GM13977 (cell line): ENCODE data around the gene KREMEN1.

Source experiments
- DNase-seq: peaks from one replicate; pipeline ENCODE4 v3.0.0; 2012; ENCODE audit warnings: low spot score
- in situ Hi-C: fragments of 300-500 bp; cut with MboI; formaldehyde crosslinking; loops from one replicate; pipeline ENCODE4 v1.12.0; 2022; ENCODE audit warnings: low sequenced_read_pairs, low pct_unique_long_range_greater_than_20kb, mixed read lengths, inconsistent platforms; ENCODE audit not compliant: unreplicated experiment
- TF ChIP-seq, protein P1 (sequence below): IDR thresholded peaks from 2 replicates; pipeline ENCODE4 v1.5.1; 2012; ENCODE audit warnings: mild to moderate bottlenecking, control low read depth; ENCODE audit not compliant: insufficient read depth; ENCODE audit errors: extremely low read depth, missing control alignments

Gene KREMEN1

DNA sequence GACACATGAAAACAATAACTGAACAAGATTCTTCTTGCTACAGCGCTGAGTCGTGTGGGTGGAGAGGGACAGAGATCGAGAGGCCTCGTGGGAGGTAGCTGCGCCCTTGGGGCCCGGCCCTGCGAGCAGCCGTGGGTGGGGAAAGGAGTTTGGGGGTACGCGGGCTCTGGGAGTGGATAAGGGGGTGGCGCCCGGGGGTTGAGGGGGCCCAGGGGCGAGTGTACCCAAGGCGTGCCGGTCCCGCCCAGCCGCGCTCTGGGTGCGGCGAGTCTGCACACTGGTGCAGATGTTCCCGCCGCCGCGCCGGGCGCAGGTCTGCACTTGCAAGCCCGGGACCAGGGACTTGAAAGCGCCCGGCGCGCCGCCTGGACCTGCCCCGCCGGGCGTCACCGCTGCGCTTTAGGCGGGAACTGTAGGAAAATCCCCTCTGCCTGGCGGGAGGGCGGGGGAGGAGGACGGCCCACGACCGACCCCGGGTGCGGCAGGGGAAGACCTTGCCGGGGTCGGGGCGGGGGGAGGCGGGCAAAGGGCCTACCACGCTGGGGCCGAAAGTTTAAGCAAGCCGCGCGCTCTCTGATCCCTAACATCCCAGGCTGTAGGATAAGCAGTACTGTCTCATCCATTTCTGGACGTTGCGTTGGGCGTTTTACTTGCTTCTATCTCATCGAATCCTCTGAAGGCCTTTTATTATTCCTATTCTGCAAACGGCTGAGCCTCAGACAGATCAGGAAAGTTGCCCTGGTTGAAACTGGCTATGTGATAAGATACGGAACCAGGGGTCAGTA lies 1.4 kb upstream of the KREMEN1 start:
- TF ChIP-seq, protein P1, sequence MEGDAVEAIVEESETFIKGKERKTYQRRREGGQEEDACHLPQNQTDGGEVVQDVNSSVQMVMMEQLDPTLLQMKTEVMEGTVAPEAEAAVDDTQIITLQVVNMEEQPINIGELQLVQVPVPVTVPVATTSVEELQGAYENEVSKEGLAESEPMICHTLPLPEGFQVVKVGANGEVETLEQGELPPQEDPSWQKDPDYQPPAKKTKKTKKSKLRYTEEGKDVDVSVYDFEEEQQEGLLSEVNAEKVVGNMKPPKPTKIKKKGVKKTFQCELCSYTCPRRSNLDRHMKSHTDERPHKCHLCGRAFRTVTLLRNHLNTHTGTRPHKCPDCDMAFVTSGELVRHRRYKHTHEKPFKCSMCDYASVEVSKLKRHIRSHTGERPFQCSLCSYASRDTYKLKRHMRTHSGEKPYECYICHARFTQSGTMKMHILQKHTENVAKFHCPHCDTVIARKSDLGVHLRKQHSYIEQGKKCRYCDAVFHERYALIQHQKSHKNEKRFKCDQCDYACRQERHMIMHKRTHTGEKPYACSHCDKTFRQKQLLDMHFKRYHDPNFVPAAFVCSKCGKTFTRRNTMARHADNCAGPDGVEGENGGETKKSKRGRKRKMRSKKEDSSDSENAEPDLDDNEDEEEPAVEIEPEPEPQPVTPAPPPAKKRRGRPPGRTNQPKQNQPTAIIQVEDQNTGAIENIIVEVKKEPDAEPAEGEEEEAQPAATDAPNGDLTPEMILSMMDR = no peak
- in situ Hi-C loops = no loop called here
- peak; percentile 64 for DNase-seq

DNA sequence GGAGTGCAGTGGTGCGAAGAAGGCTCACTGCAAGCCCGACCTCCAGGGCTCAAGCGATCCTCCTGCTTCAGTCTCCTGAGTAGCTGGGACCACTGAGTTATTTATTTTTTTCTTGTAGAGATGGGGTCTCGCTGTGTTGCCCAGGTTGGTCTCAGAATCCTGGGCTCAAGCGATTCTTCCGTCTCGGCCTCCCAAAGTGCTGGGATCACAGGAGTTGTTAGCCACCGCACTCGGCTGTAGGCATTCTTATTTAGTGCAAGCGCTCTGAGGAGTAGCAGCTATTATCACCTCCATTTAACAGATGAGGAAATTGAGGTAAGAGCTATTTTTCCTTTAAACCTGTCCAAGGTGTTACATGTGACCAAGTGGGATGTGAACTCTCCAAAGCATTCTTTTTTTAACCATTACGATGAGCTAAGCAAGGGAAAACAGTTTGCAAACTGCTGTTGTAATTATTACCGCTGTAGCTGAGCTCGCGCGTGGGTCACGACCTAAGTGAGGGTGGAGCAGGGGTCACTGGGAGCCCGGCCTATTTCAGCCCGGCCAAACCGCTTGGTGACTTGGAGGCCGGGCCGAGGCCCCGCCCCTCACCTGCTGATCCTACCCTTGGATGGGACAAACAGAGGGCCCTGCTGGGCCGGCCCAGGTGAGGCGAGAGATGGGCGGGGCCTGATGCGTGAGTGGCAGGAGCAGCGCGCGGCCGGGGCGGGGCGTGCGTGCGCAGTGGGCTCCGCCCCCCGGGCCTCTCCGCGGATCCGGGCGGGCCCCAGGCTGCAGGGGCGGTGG lies 449 bp upstream of the KREMEN1 start:
- TF ChIP-seq, protein P1 = no peak
- peak; percentile 97 for DNase-seq
- in situ Hi-C loops = no loop called here

DNA sequence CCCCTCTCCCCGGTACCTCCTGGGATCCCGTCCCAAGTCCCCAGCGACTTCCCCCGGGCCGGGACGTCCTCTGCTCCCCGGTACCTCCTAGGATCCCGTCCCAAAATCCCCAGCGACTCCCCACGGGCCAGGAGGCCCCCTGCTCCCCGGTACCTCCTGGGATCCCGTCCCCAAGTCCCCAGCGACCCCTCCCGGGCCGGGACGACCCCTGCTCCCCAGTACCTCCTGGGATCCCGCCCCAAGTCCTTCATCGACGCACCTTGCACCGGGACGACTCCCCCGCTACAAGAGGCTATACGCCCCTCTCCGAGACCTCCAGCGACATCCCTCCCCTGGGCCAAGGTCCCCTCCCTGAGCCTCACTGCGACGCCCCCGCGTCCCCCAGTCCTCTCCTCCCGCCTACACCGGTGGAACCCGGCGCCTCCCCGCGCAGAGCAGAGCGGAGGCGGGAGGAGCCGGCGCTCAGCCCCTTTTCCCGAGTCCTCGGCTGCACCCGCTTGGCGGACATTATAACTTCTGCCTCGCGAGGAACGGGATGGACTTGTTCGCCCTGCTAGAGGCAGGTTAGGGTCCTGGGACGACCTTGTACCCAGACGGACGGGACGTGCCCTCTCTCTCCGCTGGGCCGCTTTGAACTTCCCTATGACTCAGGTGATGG lies 912 bp downstream of the KREMEN1 start:
- in situ Hi-C loops = no loop called here
- DNase-seq = no peak
- TF ChIP-seq, protein P1 = no peak

DNA sequence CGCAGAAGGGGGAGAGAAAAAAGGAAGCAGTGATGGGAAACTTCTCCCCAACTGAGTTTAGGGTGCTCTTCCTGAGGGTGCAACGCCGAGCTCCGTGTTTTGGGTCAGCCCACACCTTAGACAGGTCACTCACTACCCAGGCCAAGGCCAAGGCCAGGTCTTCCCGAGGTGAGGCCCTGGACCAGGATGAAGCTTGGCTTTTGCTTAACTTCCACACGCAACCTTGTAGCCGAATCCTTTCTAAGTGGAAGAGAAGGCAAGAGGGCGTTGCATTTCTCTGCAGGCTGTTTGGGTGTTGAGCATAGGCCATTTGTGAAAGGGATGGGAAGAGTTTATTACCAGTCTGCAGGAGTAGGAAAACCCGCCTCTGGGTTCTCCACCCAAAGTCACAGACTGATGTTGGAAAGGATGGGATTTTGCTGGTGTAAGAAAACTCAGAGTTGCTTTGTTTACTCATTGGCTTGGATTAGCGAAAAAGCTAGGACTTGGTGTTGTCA lies 1.5 kb downstream of the KREMEN1 start:
- in situ Hi-C loops = no loop called here
- DNase-seq = no peak
- TF ChIP-seq, protein P1 = no peak

DNA sequence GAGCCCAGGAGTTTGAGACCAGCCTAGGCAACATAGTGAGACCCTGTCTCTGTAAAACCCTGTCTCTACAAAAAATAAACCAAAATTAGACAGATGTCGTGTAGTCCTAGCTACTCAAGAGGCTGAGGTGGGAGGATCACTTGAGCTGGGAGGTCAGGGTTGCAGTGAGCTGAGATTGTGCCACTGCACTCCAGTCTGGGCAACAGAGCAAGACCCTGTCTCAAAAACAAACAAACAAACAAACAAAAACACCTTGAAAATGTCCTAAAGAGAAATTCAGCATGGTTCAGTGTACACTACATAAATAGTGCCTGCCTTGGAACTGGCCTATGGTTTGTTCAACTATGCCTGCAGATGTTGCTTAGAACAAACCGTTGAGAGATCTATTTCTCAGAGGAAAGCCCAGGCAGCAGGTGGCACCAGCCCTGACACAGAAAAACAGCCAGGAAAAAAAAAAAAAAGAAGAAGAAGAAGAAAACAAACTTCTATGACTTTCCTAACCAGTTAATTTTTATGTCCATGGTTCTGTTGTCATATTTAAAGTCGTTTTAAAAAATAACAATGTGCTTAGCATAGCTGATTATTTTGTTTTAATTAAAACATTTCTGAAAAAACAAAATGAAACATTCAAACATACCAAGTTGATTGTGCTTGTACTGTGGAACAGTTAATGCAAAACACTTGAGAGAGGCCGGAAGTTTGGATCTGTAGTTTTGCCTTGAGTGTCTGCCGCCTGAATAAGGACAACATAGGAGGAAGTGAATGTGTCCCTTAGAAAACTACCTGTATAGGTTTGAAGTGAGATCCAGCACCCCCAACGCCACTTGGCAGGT lies 5.4 kb downstream of the KREMEN1 start:
- in situ Hi-C loops = no loop called here
- no peak for DNase-seq
- TF ChIP-seq, protein P1 = no peak

DNA sequence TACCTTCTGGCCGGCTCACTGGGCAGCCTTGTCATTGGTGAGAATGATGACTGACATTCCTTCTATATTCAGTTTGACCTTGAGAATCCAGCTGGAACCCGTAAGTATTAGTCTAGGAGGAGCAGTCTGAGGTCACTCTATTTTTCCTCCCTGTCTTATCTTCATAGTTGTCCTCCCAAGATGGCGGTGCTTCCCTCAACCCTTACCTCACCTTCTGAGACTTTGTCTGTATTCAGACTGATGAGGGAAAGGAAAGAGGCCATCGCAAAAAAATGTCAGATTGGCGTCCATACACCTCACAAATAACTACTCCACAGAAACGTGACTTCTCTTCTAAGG lies 6.0 kb downstream of the KREMEN1 start:
- in situ Hi-C loops = no loop called here
- no peak for DNase-seq
- TF ChIP-seq, protein P1 = no peak
